Endodermal cell (in vitro differentiated cells): Measurements from ENCODE around the gene FBXO46. TPM values are rescaled to one million over a fixed set of nuclear protein-coding genes. Genes with fewer than 3 reads are reported as not detected.
A peak's percentile ranks its signal among the peaks of the same experiment; 100 is the strongest.

Experiments
- DNase-seq: peaks from one replicate; pipeline ENCODE4 v3.0.0-alpha.2; 2017
- H3K27ac ChIP-seq: 2 replicates; pipeline ENCODE4 v1.5.1; 2013; ENCODE audit warnings: mild to moderate bottlenecking, low read depth, low read length, moderate library complexity
- H3K27me3 ChIP-seq: 2 replicates; pipeline ENCODE4 v1.6.1; 2013; ENCODE audit warnings: mild to moderate bottlenecking, low read length, moderate library complexity; ENCODE audit not compliant: insufficient read depth, control insufficient read depth, poor library complexity, severe bottlenecking
- H3K36me3 ChIP-seq: 2 replicates; pipeline ENCODE4 v1.7.0; 2013; ENCODE audit warnings: mild to moderate bottlenecking, low read length, moderate library complexity; ENCODE audit not compliant: control insufficient read depth, insufficient read depth
- H3K4me1 ChIP-seq: one replicate; pipeline ENCODE4 v1.7.0; 2013; ENCODE audit warnings: low read length; ENCODE audit not compliant: control insufficient read depth, insufficient read depth
- H3K4me3 ChIP-seq: 2 replicates; pipeline ENCODE4 v1.5.1; 2013; ENCODE audit warnings: mild to moderate bottlenecking, low read length, moderate library complexity
- H3K9ac ChIP-seq: 2 replicates; pipeline ENCODE4 v1.6.1; 2013; ENCODE audit warnings: mild to moderate bottlenecking, low read length, moderate library complexity; ENCODE audit not compliant: poor library complexity, severe bottlenecking; ENCODE audit errors: extremely low read depth
- H3K9me3 ChIP-seq: 2 replicates; pipeline ENCODE4 v1.6.1; 2013; ENCODE audit warnings: mild to moderate bottlenecking, low read length, moderate library complexity; ENCODE audit not compliant: control insufficient read depth
- H3K27ac Mint-ChIP-seq: 2 replicates; pipeline ENCODE4 v1.8.0; 2020; ENCODE audit warnings: mixed read lengths
- H3K27me3 Mint-ChIP-seq: 2 replicates; pipeline ENCODE4 v1.8.0; 2021; ENCODE audit warnings: mild to moderate bottlenecking, mixed read lengths; ENCODE audit not compliant: insufficient read depth
- H3K36me3 Mint-ChIP-seq: 2 replicates; pipeline ENCODE4 v1.8.0; 2020; ENCODE audit warnings: low read depth, mixed read lengths
- H3K4me1 Mint-ChIP-seq: 2 replicates; pipeline ENCODE4 v1.8.0; 2020; ENCODE audit warnings: mixed read lengths
- H3K4me3 Mint-ChIP-seq: 2 replicates; pipeline ENCODE4 v1.8.0; 2020; ENCODE audit warnings: mild to moderate bottlenecking, moderate library complexity, mixed read lengths
- H3K9me3 Mint-ChIP-seq: 2 replicates; pipeline ENCODE4 v1.8.0; 2020; ENCODE audit warnings: mild to moderate bottlenecking, mixed read lengths
- WGBS, 2 experiments: methylation state at CpG; one replicate each; pipeline versions ENCODE4 v1.1.5 to v1.1.7; 2013; ENCODE audit warnings: missing lambda C conversion rate in 2 of 2, mixed read lengths in 1 of 2; ENCODE audit not compliant: insufficient coverage in 1 of 2, insufficient read length in 1 of 2; 5-methylcytosine and 5-hydroxymethylcytosine counted together
- total RNA-seq, 2 donors: library from RNA; stranded (reverse); fragmentation: NEBNext Ultra II Directional in 1 of 2; extraction: Animal tissue kit (Norgen Biotek cat#: 25700) in 1 of 2; gene quantifications; 2 replicates in 1 of 2; 3 replicates in 1 of 2; pipeline ENCODE4 v1.2.1, GENCODE V29; 2021
- TF ChIP-seq, protein P1 (sequence below): fragments of 200-600 bp; sonication (generic); conservative IDR thresholded peaks from 2 replicates; pipeline ENCODE4 v1.5.0; 2021; ENCODE audit warnings: antibody characterized with exemption, mild to moderate bottlenecking

Gene FBXO46
- total RNA-seq, 2 donors from 2014 or later = 36.5 to 42.8 TPM

DNA sequence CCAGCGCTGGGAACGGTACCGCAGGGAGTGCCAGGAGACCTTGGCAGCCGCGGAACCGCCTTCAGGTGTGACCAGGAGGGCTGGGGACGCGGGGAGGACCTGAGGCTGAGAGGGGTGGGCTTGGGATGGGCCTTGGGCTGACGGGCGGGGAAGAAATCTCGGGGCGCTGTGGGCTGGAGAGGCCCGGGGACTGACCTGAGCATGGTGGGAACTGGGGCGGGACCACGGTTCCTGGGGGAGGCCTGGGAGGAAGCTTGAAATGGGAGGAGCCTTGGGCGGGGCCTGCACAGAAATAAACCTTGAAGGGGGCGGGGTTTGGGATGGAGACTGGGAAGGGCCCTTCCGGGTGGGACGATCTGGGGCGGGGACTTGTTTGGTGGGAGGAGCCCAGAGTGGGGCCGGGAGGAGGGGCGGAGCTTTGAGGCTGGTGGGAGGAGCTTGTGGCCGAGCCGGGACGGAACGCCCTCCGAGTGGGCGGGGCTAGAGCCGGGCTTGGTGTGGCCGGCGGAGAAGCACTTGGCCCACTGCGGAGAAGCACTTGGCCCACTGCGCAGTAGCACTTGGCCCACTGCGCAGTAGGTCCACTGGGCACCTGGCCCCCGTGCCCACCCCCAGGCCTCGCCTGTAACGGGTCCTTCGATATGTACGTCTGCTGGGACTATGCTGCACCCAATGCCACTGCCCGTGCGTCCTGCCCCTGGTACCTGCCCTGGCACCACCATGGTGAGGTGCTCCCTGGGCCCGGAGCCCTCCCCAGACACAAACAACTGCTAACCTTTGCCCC lies 59.8 kb downstream of the FBXO46 start:
- Mint-ChIP-seq H3K4me1 (peaks cover 11% of the 10 kb centered on the region), H3K9me3 (no peaks in the 10 kb centered on the region), H3K27me3 (peaks cover 62% of the 10 kb centered on the region), H3K36me3 (no peaks in the 10 kb centered on the region), H3K4me3 (peak overlapping the region; percentile 55), H3K27ac (peak overlapping the region; percentile 82)
- Histone ChIP-seq H3K27ac (no peak overlapping the region), H3K36me3 (no peaks in the 10 kb centered on the region), H3K4me3 (peak overlapping the region; percentile 82), H3K9me3 (no peaks in the 10 kb centered on the region), H3K27me3 (no peaks in the 10 kb centered on the region), H3K9ac (peak overlapping the region; percentile 20), H3K4me1 (no peaks in the 10 kb centered on the region)
- peak; percentile 99 for DNase-seq
- 23 to 63% methylated on average over 9 to 42 of the region's 42 CpGs for WGBS, 2 experiments
- TF ChIP-seq, protein P1, sequence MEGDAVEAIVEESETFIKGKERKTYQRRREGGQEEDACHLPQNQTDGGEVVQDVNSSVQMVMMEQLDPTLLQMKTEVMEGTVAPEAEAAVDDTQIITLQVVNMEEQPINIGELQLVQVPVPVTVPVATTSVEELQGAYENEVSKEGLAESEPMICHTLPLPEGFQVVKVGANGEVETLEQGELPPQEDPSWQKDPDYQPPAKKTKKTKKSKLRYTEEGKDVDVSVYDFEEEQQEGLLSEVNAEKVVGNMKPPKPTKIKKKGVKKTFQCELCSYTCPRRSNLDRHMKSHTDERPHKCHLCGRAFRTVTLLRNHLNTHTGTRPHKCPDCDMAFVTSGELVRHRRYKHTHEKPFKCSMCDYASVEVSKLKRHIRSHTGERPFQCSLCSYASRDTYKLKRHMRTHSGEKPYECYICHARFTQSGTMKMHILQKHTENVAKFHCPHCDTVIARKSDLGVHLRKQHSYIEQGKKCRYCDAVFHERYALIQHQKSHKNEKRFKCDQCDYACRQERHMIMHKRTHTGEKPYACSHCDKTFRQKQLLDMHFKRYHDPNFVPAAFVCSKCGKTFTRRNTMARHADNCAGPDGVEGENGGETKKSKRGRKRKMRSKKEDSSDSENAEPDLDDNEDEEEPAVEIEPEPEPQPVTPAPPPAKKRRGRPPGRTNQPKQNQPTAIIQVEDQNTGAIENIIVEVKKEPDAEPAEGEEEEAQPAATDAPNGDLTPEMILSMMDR = no peak

DNA sequence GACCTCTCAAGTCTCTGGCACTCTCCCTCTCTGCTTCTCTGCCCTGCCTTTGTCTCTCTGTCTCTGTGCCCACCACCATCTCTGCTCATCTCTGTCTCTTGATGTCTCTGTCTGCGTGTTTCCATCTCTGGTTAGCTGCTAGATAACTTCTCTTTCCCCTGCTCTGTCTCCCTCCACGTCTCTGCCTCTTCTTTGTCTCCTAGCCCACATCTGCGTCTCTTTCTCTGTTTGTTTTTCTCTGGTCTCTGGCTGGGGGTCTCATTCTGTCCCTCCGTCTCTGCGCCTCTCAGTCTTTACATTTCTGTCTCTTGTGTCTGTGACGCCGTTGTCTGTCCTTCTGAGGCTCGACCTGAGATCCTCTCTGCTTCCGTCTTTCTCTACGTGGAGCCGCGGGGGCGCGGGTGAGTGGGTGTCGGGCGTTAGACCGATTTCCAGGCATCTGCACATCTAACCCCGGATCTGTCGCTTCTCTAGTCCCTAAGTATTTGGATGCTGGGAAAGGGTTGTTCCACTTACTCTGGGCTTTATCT lies 62.3 kb downstream of the FBXO46 start:
- H3K4me1 Mint-ChIP-seq = peaks cover 11% of the 10 kb centered on the region
- no peaks in the 10 kb centered on the region for H3K9me3 Mint-ChIP-seq
- H3K36me3 Mint-ChIP-seq = no peaks in the 10 kb centered on the region
- H3K27ac ChIP-seq = no peak overlapping the region
- no peaks in the 10 kb centered on the region for H3K36me3 ChIP-seq
- H3K27me3 ChIP-seq = no peaks in the 10 kb centered on the region
- H3K9me3 ChIP-seq = no peaks in the 10 kb centered on the region
- H3K27ac Mint-ChIP-seq = peak overlapping the region; percentile 11
- no peak for DNase-seq
- H3K27me3 Mint-ChIP-seq = peaks cover 49% of the 10 kb centered on the region
- H3K4me3 ChIP-seq = peak overlapping the region; percentile 82
- H3K4me3 Mint-ChIP-seq = peak overlapping the region; percentile 55
- peak overlapping the region; percentile 16 for H3K9ac ChIP-seq
- H3K4me1 ChIP-seq = no peaks in the 10 kb centered on the region
- WGBS, 2 experiments = 3% methylated on average over 9 to 19 of the region's 19 CpGs
- TF ChIP-seq, protein P1 = no peak

DNA sequence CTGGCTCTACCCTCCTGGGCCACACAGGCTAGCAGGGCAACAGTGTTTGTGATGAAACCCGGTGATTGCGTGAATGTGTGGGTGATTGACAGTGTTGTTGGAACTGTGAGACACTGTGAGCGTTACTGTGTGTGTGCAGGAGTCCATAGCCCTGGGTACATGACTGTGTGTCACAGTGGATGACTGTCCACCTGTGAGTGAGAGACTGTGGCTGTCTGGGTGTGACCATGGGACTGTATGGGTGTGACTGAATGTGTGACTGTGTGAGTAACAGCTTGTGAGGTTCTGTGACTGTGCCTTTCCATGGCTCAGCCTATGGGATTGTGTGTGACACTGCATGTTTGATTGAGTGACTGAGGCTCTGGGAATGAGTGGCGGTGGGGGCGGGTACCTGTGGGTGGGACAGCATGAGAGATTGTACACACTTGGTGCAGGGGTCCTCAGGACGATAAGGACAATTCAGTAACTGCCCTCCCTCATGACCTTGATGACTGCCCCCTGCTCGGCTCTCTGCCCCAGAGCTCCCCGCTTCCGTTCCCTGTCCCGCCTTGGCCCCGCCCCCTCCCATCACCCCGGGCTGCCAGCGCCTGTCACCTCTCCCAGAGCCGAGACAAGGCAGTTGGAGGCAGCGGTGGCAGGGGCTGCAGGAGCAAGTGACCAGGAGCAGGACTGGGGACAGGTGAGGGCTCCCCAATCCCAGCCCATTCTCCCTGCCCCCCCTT lies 62.9 kb downstream of the FBXO46 start, which contains the start of gene GIPR:
Gene GIPR (plus strand): TSS at position 602 of the 722 bp plus-strand sequence. CDS start 1,300 bp downstream, outside the sequence.
- H3K27me3 Mint-ChIP-seq = peaks cover 47% of the 10 kb centered on the region
- Histone ChIP-seq H3K27me3 (no peaks in the 10 kb centered on the region), H3K4me3 (peak within 1 kb of the TSS; percentile 82), H3K36me3 (no peaks in the 10 kb centered on the region), H3K4me1 (no peaks in the 10 kb centered on the region), H3K9ac (peak within 1 kb of the TSS; percentile 16), H3K9me3 (no peaks in the 10 kb centered on the region), H3K27ac (no peak within 1 kb of the TSS)
- 7 to 21% methylated on average over 4 to 15 of the region's 15 CpGs for WGBS, 2 experiments
- no peaks in the 10 kb centered on the region for H3K9me3 Mint-ChIP-seq
- TF ChIP-seq, protein P1 = no peak
- peak within 1 kb of the TSS; percentile 55 for H3K4me3 Mint-ChIP-seq
- H3K36me3 Mint-ChIP-seq = no peaks in the 10 kb centered on the region
- H3K27ac Mint-ChIP-seq = peak within 1 kb of the TSS; percentile 90
- peak; percentile 94 for DNase-seq
- peaks cover 11% of the 10 kb centered on the region for H3K4me1 Mint-ChIP-seq
